HG02588 (cell line): ENCODE data around the gene LAPTM5.

ENCODE experiments used
- ATAC-seq: cut with Tn5 transposase; IDR thresholded peaks from one replicate; pipeline ENCODE4 v1.9.1; 2021; ENCODE audit warnings: mild to moderate bottlenecking, moderate library complexity; ENCODE audit not compliant: unreplicated experiment

The LAPTM5 gene

DNA sequence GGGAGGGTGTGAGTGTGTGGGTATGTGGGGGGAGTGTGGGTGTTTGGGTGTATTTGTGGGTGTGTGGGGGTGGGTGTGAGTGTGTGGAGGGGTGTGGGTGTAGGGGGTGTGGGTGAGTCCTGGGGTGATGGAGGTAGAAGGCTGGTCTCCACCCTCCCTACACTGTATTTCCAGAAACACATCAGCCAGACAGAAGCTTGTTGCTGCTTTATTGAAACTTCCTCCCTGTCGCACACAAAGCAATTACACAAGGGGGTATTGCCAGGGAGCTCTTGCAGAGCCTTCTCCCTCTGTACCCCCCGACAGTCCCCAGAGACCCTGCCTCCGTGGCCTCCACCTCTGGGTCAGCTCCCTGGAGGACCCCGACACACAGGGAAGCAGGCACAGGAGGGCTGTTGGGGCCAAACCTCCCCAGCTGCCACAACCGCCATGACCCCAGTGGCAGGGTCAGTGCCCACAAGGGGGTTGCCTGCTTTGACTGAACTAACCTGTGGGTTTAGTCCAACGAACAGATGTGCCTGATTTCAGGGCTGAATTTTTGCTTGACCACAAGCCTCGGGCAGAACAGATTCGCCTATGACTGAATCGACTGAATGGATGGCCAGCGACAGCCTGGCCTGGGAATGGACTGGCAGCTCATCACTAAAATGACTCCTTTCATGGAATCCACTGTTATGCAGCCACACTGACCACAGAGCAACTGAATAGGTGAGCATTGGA lies 25.1 kb downstream of the LAPTM5 start:
- ATAC-seq, result peak; percentile 41

DNA sequence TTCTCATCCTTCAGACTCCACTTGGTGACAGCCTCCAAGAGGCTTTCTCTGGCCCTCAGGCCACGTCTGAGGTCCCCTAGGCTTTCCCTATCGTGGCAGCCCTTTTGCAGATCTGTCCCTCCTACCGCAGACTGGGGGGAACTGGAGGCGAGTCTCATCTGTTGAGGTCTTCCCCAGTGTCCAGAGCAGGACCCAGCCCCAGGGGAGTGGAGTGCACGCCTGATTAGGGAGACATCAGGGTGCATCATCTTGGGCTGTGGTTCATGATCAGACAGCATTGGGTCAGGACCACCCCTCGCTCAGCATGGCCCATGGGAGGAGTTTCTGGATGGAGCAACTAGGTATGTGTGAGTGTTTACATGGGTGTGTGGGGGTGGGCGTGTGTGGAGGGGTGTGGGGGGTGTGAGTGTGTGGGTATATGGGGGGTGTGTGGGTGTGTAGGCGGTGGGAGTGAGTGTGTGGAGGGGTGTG lies 25.7 kb downstream of the LAPTM5 start:
- no peak for ATAC-seq

DNA sequence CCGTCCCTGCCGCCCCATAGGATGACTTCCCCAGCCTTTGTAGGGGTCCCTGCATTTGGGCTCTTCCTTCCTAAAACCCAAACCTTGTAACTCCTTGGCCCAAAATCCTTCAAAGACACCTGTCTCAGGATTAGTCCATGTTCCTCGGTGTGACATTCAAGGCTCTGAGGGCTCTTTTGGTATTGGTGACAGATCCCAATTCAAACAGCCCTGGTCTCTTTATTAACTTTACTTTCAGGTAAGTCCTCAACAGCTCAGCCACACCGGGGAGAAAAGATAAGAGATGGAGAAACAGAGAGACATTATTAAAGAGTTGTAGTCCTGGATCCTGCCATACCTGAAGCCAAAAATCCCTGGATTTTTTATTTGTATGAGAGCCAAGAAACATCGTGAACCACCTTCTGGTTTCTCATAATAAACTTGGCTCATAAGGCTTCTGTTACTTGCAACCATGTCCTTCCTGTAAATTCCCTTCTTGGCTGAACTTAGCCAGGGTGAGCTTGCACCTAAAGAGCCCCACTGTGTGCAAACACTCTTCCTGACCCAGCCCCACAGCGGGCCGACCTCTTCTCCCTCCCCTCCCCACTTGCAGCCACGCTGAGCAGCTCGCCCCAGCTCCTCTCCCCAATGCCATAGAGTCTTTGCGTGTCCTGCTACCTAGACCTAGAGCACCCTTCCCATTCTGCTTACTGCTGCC lies 26.3 kb downstream of the LAPTM5 start:
- no peak for ATAC-seq

DNA sequence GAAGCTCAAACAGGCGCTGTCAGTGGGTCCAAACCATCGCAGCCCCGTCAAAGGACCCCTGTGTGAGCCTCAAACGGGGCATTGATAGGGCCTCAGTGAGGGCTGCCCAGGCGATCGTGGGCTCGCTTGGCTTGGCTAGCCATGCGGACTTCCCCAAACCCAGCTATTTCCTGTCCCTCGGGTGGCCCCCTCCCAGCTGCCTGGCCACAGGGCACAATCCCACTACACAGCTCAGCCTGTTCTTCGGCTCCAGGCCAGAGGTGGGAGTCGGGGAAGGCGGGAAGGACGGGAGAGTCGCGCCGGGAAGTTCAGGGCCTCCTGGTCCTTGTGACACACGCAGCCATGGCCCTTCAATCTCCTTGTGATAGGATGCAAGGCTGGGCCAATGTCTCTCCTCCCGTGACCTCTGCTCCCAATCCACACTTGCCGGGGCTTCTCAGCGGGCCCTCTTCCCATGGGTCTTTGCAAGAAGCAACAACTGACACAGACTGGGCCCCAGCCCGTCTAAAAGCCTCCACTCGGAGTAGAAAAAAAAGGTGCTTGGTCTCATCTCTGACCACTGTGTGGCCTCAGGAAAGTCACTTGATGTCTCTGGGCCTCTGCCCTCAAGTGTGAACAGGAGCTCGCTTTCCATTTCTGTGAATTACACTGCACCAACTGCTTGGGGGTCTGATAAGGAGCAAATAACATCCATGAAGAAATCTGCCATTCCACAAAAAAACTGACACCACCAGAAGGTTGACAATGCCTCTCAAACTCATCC lies 27.0 kb downstream of the LAPTM5 start:
- ATAC-seq, result no peak

DNA sequence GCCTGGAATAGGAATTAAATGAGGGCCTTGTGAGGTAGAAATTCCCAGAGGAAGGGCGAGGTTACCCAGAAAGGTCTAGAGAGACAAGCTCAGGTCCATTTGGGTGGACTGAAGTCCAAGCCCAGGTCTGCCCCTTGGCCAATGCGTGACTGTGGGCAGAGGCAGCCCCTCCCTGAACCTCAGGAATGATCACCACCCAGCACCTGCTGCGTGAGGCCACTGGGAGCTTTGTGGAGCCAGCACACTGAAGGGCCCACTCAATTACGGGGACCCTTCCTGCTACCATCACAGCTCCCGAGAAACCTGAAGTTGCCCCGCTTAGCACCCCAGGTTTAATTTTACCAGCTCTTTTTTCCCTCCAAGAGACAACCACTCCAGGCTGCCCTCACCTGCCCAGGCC lies 27.7 kb downstream of the LAPTM5 start:
- ATAC-seq, result no peak

DNA sequence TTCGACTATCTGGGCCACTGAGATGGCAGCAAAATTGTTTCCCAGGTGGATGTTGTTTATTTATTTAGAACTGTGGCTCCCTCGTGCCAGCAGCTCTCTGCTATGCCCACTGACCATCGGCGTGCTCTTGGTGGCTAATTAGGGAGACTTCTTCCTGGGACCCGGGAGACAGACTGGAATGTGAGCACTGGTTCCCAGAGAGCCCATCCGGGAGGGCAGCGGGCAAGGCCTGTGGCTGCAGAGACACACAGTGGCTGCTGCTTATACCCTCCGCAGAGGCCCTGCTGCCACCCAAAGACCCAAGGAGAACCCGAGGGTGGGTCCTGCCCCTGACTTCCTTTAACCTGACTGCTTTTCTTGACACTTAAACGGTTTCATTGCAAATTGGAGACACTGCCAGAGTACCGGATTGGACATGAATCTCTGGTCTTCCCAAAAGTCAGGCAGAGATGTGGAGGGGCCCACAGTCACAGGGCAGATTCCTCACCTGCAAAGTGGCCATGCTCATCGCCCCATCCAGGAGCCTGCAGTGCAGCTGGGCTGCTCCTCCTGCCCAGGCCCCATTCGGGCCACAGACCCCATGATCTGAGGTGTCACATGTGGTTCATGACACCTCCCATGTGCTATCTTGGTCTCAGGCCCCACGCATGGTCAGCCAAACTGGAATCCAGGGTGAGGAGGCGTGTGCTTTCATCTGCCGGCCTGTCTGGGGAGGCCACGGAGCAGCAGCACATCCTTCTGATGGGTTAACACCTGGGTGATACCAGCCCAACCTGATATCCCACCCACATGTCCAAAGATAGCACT lies 28.5 kb downstream of the LAPTM5 start:
- ATAC-seq, result no peak

DNA sequence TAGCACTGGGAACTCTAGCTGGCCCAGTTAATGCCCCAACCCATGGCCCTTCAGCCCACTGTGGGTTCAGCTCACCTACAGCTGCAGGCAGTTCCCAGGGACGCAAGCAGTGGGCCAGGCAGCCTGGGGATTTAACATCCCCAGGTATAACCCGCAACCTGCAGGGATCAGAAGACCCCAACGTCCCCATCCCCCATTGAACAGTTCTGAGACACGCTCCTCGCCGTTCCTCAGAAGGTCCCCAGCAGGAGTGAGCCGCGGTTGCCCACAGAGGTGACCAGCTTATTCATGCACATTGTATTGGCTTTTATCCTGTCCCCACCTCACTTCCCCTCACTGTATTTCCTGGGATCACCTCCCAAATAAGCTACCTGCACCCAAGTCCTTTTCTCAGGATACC lies 29.2 kb downstream of the LAPTM5 start:
- no peak for ATAC-seq

DNA sequence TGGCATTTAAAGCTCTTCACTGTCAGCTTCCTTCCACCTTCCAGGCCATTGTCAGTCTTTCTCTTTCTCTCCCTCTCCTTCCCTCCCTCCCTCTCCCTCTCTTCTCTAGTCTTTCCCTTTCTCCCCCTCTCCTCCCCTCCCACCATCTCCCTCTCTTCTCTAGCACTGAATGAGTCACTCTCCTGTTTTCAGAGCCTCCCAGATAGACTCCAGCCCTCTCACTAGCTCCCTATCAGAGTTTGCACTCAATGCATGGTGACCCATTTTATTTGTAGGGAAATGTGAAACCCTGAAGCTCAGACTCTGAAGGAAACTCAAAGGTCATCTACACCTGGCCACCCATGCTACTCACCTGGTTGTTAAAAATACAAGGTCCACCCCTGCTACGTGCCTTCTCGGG lies 29.8 kb downstream of the LAPTM5 start:
- no peak for ATAC-seq

DNA sequence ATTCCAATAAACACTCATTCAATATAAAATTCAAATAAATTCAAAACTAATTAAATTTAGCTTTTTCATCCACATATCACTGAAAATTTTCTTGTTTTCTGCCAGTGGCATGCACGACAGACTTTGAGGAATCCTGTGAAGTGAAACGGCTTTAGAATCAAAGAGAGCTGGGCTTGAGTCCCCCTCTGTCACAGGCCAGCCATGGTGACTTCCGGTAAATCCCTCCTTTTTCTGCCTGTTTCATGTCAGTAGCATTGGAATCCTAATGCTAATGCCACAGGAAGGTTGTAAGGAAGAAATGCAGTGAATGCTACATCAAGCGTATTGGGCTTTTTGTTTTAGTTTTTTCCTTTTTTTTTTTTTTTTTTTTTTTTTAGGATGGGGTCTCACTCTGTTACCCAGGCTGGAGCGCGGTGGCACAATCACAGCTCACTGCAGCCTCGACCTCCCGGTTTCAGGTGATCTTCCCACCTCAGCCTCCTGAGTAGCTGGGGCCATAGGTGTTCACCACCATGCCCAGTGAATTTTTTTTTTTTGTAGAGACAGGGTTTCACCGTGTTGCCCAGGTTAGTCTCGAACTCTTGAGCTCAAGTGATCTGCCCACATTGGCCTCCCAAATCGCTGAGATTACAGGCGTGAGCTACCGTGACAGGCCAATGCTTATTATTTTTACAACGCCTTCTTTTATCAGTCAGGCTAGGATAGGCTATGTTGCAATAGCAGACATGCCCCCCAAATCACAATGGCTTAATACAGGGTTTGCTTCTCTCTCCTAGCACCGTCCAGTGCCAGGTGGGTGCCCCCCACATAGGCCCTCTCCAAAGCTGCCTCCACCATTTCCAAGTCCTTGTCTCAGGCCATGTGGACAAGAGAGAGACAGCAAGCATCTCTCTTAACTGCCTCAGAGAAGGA lies 30.5 kb downstream of the LAPTM5 start:
- ATAC-seq, result no peak

DNA sequence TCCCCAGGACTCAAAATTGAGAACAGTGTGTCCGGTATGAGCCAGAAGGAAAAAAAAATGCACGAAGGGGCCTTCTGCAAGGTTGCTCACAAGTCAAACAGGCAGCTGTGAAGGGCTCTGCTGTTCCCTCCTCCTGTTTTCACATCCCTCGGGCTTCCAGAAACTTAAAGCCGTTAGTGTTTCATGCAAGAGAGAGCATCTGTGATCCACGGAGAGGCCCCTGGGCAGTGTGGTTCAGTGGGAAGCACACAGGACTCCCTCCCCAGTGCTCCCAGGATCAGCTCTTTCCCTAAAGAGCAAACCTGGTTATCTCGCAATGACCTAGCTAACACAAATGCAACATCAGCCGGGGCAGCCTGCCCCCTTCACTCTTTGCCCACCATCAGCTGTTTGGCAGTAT lies 31.3 kb downstream of the LAPTM5 start:
- ATAC-seq, result no peak

DNA sequence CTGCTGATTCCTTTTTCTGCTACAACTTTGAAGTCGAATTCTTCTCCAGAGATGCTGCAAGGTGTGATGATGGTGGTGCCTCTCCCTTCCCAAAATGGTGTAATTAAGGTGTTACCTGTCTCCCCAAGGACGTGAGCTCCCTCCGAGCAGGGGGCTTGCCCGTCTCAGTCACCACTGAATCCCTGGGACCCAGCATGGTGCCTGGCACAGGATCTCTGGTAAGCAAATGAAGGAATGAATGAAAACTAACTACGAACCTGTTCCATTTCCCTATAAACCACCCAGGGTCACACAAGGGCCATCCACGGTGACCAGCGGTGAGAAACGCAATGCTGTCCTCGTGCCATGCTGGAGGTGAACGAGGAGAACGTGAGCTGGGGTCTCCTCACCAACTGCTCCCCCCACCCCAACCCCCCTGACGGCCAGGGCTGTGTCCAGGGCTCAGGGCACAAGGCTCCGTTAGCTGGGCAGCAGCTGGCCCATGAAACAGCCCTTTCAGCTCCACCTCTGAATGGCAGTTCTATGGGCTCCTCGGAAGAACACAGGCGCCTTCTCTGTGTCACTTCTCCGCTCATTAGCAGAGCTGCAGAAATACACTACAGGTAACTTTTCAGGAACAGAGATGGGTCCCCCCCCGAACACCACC lies 32.0 kb downstream of the LAPTM5 start:
- ATAC-seq, result no peak

DNA sequence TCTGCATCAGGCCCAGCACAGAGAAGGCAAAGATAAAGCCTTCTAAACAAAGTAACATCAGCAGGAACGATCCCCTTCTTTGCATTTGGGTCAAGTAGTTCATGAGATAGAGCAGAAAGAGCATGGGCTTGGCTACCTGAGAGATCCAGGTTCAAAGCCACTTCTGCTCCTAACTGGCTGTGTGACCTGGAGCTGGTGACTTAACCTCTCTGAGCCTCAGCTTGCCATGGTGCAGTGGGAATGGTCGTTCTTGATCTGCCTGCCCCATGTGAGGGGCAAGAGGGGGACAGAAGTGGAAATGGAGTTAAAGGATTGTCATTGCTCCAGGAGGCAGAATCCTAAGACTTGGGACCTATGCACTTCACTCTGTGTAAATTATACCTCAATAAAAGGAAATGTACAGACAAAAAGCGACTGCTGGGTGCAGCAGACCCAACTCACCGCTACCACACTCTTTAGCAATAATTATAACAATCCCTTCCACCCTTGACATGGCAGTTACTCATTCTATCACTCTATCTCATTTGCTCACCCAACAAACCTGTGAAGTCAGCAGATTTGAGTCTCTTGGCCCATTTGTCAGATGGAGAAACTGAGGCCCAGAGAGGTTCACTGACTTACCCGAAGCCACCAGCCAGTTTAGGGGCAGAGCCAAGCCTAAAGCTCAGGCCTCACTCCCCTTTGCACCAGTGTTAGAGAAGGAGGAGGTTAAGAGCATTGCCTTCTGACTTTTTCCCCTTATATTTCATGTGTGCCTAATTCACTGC lies 32.7 kb downstream of the LAPTM5 start:
- ATAC-seq, result no peak

DNA sequence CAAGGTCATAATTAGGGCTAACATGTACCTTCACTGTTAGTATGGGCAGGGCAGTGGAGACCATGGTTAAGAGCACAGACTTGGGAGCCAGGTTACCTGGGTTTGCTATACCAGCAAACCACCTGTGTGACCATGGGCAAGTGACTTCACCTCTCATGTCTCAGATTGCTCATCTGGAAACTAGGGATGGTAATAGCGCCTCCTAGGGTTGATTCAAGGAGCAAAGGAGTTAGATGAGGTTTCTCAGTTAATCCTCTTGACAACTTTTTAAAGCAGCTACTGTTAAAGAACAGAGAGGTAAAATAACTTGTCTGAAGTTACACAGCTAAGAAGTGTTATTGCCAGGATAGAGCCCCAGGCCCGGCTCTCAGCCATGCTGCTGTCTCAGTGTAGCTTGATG lies 33.4 kb downstream of the LAPTM5 start:
- no peak for ATAC-seq

DNA sequence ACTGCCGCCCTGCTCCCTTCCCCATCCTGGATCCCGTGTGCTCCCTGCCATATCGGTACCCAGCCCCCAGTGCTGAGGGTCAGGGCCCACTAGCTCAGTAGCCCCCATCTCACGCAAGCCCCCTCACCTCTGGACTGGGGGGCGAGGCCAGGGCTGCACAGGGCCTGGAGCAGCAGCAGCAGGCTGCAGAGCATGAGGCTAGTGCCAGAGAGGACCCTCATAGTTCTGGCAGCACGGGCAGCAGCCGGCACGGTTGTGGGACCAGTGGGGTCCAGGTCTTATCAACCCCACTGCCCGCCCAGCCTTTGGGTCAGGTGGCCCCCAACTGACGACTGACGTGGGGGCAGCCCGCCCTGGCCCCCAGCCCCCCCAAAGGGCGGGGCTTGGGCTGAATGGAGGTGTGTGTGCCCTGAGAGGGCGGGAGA lies 34.2 kb downstream of the LAPTM5 start, which contains the start of gene MATN1:
MATN1 (minus strand) TSS at position 255 of the 425 bp plus-strand sequence; CDS start at position 221, 34 bp downstream.
- no peak for ATAC-seq

DNA sequence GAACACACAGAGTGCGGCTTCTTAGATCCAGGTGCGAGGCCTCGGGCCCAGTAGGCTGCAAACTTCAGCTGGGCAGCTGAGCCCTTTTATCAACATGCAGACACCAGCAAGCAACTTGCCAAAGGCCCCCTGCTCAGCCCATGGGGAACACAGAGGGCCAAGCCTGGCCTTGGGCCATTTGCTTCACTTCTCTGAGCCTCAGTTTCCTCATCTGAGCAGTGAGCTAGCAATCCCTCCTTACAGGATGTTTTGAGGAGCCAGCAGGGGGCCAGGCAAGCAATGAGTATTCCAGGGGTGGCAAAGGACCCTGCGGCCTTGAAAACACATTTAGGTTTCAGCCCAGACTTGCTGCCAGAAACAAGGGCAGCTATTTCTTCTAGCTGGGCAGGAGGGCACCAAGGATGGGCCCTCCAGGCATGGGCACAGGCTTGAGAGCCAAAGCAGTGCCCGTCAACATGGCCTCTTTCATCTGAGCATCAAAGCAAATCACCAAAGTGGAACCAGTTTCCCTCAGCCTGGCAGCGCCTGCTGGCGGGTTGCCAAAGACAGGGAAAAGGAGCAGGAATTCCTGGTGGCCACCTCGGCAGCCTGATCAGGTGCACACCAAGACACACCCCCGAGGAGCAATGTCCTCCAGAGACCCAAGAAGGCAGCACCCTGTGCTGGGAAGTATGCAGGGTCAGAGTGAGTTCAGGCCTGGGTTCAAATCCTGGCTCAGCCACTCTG lies 35.6 kb downstream of the LAPTM5 start:
- no peak for ATAC-seq

DNA sequence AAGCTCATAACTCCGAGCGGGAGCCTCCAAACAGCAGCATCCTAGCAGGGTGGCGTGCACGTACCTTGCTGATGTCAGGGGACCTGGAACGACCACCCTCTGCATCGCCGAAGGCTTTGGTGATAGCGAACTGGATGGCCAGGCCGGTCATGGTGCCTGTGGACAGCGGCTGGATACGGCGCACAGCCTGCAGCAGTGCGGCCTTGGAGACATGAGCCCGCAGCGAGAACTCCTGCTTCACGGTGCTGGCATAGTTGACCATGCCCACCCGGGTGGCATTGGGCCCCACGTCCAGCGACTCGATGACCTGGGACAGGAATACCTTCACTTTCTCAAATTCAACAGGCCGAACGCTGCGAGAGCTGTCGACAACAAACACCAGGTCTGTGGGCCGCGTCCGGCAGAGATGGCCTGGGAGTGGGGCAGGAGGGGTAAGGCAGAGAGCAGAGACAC lies 36.2 kb downstream of the LAPTM5 start:
- no peak for ATAC-seq

DNA sequence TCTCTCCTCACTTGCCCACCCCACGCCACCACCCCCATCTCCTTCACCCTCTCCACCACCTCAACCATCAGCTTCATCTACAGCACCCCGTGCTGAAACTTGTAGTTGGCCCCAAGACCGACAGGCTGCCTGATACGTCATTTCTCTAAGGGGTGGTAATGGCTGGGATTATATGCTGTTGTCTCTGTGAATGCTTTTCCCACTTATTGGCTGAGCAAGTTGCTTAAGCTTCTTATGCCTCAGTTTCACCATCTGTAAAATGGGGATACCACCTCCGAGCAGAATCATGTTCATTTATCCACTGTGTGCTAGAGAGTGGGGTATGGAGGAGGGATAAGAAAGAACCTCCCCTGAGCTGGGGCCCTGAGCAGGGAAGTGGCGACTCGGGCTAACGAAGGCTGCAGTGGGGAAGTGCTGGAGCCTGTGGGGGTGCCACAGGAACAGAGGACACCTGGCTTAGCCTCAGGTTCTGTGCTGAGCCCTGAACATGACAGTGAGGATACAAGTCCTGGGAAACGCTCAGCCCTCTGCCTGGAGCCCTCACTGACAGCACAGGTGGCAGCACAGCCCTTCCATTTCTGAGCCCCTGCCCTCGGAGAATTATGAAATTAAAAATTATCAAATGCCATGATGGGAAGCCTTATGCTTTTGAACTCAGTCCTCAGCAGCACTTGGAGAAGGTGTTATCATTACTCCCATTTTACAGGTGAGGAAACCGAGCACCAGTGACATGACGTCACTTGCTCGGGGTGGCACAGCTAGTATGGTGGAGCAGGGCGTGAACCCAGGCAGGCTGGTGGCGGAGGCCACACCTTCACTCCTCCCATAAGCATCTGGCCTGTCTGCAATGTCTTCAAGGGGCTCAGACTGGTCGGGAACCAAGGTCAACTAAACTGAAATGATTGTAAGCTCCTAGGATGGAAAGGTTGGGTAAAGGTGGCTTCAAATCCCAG lies 37.0 kb downstream of the LAPTM5 start:
- no peak for ATAC-seq
